NOMO-1 treated with DMSO at 0.1 percent for 48 hours (cell line): Measurements from ENCODE around the gene LYPD6.
A peak's percentile ranks its signal among the peaks of the same experiment; 100 is the strongest.
"Not testable (repeated sequence)": the region's sequence is repeated elsewhere in the genome, so short reads cannot be mapped to it uniquely, and the experiment has no call there.

ENCODE experiments used
- DNase-seq: peaks from one replicate; lab custom pipeline; 2025; ENCODE audit not compliant: unreplicated experiment; lab: John Stamatoyannopoulos, UW

Gene LYPD6, protein sequence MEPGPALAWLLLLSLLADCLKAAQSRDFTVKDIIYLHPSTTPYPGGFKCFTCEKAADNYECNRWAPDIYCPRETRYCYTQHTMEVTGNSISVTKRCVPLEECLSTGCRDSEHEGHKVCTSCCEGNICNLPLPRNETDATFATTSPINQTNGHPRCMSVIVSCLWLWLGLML

DNA sequence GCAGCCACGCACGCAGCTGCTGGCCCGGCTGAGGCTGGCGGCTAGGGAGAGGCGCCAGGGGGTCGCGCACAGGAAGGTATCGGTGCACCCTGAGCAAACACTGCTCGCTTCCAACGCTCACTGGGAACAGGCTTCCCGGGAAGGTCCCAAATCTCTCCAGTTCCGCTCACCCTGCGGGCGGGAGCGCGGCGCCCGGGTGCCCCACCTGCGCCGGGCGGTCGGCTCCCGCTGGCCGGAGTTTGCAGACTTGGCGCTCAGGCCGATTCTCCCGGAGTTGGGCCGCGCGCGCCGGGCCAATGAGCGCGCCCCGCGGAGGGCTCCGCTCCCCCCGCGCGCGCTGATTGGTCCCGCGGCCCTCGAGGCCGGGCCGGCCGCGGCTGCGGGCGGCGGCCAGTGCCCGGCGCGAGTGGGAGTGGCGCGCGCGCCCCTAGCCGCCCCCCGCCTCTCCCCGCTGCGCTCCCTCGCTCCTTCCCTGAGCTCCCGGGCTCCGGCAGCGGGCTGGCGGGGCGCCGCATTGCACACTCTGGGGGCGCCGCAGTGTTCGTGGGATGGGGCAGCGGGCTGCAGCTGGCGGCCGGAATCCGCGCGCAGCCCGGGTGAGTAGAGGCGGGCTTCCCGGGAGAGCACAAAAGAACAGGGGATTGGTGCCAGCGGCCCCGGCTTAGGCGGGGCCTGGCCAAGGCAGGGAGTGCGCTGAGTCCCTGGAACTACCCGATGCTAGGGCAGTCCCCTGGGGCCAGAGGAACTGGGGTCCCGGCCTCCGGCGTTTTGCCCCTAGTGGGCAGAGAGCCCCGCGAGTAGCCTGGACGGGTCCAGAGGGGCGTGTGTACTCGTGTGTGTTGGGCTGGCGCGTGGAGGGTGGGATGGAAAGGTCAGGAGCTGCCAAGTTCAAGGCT lies at the start of gene LYPD6:
Gene LYPD6 (plus strand): TSS at position 461 of the 896 bp plus-strand sequence. CDS start 107,122 bp downstream, outside the sequence.
- DNase-seq = peak; percentile 54

DNA sequence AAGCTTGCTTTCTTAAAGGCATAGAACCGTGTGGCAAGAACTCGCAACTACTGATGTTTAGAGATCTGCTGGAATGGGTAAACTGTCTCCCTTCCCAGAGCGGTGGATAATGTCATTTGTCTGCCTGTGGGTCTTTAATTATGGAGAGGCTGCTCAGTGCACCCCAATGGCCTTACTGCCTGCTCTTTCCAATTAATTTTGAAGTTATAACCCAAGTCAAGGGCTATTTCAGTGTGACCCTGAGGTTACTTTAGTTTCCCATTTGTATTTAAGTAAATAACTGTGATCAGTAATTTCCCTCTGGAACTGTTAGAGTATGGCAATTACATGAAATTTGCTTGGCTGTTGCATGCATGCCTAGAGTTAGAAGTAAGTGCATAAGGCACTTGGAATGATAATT lies 48.9 kb upstream of the LYPD6 start:
- no peak for DNase-seq

DNA sequence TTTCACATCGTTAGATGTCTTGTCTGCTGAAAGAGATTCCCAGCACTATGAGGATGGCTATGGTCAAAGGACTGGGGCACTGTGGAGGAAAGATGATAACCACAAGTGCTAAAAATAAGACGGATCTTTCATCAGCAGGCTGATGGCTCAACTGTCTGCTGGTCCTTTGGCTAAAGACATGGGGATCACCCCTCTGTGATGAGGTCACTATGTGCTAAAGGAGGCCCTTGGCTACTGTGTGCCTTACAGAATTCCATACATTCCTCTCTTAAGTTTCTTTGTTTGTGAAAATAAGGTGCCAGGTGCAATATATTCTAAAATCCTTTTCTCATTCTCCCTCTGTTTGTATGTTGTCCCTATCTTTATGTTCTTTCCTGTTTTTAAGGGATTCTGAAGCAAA lies 39.7 kb upstream of the LYPD6 start:
- peak; percentile 17 for DNase-seq

DNA sequence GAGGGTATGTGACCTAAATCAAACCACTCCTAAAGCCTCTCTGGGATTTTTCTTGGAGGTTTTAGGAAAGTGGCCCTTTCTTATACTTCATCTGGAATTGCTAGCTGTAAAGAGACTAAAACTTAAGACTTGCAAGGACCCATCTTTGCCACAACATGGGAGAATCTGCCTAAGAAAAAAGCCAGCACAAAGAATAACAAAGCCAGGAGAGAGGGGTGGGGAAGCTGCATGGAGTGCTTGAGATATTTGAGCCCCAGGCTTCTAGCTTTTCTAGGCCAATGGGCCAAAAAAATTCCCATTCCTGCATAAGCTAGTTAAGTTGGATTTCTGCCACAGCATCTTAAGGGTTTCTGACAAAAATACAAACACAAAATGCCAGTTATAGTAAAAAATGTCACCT lies 38.5 kb upstream of the LYPD6 start:
- DNase-seq = no peak

DNA sequence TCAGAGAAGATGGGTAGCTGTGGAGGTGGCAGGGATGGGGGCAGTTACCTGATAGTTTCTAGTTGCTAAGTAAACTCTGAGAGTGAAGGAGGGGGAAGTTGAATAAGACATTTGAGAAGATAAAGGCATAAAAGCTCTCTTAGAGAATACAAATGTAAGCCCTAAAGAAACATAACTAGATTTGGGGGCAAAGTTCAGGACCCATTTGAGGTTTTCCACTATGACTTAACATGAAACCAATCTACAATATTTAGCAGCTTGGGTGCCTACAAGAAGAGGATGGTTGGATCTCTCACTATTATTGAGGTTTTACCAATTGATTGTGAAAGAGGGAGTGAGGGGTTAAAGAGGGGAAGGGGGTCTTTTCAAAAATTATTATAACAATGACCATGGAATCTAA lies 34.4 kb upstream of the LYPD6 start:
- DNase-seq = no peak

DNA sequence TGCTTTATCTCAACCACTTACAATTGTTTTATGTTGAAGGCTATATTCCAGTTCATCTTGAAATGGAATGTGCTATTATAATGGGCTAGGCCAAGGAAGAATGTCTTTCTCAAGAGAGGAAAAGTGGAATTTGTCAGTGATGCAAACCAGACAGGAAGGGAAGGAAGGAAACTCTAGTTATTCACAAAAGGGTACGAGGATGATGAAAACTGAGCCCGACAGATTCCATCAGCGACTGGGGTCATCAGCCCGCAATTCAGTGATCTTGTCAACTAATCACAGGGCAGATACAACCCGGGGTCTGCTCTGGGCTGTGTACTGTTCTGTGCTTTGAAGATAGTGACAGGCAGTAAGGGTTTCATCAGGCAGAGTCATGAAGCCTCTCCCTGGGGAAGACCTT lies 23.4 kb upstream of the LYPD6 start:
- no peak for DNase-seq

DNA sequence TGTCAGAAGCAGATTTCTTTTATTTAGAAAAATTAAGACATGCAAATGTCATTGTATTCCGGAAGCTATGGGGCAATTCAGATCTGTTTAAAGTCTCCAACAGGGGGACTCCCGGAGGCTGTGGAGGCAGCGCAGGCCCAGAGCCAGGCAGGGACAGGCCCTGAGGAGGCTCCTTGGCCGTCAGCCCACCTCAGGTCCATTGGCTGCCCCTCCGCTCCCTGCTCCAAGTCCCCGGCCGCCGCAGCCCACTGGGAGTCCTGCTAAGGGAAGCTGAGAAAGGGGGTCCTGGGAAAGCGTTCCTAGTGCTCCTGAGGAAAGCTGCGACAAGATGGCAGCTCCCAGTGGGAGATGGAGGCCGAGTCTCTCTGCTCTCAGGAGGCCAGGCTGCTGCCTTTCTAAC lies 20.0 kb upstream of the LYPD6 start:
- DNase-seq = no peak

DNA sequence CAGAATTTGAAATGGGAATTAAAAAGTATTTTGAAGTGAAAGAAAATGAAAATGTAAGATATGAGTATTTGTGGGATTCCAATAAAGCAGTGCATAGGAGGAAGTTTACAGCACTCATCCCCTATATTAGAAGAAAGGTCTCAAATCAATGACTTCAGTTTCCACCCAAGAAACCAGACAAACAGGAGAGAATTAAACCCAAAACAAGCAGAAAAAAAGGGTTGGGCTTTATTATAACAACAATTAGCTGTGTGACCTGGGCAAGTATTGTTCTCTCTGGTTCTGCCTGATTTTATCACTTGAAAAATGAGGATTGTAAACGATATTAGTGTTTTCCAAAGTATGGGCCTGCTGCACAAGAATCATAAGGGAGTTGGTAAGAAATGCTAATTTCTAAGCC lies 18.3 kb upstream of the LYPD6 start:
- DNase-seq = no peak

DNA sequence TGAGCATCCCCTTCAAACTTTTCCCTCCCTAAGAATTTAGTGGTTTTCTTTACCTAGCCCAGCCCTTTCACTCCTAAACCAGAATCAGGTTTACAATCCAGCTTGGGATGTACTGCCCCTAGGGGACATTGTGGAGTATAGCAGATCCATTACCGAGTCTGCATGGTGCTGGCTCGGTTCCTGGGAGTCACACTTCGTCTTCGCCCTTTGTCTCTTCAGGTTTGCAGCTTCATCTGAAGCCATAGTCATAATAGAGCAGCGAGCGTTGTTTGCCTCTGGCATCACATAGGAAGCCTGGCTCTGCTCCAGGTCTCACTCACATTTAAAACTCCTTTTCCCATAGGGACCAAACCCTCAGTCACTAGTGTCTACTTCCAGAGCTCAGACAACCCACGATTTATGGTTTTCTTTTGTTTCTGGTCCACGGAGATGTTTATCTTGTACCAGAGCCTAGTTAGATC lies 16.8 kb upstream of the LYPD6 start:
- DNase-seq = no peak

DNA sequence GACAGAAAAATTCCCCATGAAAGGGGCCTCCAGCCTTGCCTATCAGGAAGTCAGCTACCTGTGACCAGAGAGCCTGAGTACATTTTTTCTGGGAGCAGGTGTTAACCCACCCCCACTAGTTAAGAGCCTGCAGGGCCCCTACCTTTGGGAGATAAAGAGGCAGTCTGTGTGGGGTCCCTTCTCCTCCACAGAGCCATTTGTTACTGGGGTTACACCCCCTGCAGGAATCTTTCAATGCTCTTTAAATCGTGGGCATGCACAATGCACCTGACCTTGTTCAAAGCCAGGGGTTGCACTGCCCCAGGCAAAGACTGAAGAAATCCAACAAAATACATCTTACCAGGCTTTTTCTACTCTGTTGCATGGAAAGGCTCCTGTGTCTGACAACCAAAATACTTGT lies 15.7 kb upstream of the LYPD6 start:
- no peak for DNase-seq

DNA sequence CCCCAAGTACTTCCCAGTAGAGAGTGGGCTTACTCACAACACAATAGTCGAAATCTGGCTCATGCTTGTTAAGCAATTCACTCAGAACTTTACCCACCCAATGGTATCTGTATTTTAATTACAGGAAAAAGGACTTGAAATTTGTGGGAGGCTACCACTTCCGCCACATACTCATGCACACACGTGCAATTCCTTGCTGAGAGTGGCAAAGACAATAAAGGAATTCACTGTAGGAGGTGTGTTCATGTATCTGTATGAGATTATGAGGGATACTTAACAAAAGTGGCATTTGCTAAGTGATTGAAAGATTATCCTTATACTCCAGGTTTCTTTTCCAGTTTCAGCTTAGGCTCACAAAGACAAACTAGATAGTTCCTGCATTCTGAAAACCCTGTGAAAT lies 14.9 kb upstream of the LYPD6 start:
- no peak for DNase-seq

DNA sequence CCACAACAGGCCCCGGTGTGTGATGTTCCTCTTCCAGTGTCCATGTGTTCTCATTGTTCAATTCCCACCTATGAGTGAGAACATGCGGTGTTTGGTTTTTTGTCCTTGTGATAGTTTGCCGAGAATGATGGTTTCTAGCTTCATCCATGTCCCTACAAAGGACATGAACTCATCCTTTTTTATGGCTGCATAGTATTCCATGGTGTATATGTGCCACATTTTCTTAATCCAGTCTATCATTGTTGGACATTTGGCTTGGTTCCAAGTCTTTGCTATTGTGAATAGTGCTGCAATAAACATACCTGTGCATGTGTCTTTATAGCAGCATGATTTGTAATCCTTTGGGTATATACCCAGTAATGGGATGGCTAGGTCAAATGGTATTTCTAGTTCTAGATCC lies 11.8 kb upstream of the LYPD6 start:
- DNase-seq = not testable (repeated sequence)

DNA sequence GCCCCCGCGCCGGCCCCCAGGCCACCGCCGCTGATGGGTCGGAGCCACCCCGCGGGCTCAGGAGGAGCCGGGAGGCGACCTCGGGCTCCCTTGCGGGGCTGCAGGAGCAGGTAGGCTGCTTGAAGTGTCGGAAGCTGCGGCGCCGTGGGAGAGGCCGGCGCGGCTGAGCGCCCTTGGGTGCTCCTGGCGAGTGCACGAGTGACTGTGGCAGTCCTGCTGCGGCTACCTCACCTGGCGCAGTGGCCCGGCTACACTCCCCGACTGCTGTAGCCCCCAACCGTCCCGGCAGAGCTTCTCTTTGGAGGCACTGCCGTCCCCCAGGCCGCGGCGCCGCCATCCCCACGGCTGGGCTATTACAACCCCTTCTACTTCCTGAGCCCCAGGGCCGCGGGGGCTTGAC lies 10.0 kb upstream of the LYPD6 start:
- DNase-seq = no peak

DNA sequence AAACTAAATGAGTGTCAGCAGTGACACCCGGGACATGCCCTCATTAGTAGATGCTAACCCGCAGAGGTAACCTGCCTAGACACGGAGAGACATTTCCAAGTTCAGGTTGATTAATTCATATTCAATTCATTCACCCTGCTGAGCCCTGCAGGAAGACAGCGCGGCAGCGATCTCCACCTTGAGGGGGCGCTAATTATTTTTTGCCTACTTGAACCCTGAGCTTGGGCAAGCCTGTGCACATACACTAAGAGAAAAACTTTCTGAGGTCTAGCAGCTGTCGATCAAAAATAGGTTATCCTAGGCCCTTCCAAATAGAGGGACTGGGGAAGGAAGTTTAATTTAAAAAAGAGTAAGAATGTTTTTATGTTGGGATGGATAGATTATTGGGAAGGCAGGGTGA lies 1.3 kb upstream of the LYPD6 start:
- DNase-seq = peak; percentile 33

DNA sequence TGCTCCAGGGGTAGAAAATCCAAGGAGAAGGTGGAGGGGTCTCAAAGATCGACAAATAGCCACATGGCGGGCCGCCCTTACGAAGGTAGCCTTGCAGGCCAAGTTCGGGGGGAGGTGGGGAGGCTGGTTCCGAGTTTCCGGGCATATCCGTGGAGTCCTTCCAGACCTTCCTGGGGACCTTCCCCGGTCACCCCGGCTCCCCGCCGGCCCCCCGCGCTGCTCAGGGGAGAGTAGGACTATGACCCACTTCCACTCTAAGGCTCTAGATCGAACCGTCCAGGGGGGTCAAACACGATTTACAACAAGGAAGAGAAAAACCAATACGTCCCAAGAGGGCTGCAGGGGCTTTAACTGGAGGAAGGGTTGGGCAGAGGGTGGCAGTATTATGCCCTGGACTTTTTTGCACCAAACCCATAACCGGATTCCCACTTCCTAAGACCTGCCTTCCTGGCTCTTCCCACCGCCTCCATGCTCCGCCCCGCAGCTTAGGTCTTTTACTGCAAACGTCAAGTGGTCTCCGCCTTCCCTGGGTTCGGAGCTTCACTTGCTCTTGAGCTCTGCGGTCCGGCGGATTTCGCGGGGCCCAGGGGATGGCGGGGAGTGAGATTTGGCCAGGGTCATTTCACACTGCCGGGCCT lies 779 bp upstream of the LYPD6 start:
- peak; percentile 39 for DNase-seq

DNA sequence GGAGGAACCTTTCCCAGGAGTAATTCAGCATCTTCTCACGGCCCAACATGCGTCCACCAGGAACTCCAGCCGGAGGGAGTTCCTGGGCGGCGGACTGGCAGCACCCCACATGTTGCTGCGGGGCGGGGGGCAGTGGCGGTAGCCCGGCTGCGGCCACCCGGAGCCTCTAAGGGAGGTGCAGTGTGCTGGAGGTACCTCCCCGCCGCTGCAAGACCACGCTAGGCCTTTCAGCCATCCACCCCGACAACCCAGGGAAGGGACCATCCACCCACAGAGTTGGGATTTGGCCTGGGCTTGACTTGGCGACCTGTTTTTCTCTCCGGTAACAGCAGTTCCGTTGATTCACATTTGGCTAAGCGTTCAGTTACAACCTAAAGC lies 625 bp downstream of the LYPD6 start:
- no peak for DNase-seq

DNA sequence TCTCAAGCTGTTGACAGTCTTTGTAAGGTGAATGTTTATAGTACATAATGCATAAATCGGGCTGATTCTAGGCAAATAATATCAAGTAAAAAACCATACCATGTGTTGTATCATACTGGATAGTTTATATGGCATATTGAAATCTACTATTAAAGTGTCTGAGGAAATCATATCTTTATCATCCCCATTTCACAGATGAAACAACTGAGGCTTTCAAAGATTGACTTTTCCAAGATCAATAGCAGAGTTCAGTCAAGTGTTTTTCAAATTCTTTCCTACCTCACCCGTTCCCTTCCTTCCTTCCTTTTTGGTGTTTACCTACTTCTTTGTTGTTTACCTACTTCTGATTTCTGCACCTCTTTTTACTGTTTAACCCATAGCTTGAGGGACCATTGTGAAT lies 2.0 kb downstream of the LYPD6 start:
- DNase-seq = no peak

DNA sequence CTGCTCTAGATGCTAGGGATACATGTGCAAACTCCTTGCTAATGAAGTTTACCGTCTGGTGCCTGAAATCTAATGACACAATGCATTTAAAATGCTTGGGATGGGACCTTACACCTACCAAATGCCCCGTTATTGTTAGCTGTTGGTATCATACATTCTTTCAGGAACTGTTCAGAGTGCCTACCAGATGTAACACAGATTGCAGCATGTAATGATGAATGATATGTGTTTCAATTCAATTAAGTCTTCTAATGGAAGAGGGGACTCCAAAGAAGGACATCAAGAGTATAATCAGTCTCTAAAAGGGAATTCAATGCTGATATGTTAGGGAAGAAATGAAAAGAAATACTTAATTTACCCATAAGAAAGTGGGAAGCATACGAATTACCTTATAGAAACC lies 3.2 kb downstream of the LYPD6 start:
- DNase-seq = no peak

DNA sequence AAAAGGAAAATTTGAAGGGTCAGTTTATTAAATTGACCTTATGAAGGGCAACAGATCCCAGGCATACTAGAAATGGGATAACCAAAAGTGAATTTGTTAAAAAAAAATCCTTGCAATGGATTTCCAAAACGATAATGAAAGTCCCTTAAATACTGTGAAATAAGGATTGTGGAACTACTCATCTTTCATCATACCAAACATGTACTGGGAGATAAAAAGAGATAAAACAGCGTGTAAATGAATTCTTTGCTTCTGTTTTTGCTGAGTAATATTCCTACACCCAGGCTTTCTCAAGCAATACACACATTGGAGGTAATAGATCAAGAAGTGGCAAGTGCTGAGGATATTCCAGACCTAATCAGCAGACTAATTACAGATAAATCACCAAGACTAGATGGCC lies 3.8 kb downstream of the LYPD6 start:
- DNase-seq = no peak

DNA sequence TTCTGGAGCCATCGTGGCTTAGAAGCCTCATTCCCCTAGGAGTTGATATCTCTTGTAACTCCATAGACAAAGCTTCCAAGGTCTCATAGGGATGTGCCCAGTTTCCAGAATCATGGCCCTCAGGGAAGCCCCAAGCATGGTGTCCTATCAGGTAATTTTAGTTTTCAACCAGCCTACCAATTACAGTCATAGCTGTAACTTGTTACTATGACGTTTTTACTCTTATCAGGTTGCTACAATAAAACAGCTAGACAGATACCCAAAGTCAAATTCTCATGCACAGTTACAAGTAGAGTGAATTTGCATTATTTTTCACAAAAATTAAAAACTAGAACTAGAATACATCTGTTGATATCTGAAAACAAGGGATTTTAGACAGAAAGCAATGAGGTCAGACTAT lies 8.9 kb downstream of the LYPD6 start:
- no peak for DNase-seq

DNA sequence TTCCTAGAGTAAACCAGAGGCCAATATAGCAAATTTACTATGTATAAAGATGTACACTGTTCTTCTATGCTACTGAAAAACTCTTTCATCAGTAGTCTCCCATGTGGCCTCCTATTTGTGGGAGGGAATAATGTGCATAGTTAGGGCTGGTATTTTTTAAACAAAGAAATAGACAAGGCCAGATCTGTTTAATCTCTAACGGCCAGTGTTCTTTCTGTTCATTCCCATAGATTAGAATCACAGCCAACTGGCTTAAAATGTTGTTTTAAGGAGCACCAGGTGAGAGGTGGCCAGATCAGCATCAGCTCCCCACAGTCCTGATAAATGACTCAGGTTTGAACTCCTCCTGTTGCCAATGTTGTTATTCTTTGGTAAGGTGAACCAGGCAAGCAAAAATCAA lies 12.1 kb downstream of the LYPD6 start:
- DNase-seq = no peak

DNA sequence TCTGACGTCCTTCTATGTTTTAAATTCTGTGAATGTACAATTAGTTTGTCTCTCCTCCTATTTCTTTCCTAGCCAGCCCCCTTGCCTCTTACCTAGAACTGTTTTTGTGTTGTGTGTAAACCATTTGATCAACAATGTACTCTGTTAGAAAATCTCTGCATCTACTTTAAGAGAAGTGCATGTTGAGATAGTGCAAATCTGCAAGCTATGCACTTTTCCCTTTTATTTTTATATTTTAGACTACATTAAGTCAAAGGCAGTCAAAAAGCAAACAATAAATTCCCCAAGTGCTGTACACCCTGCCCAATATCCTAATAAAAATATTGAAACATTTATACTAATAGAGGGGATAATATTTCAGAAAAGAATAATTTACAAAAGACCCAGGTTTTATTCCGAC lies 13.7 kb downstream of the LYPD6 start:
- DNase-seq = no peak
